Measurements from ENCODE around the gene ELFN1.

ELFN1 gene

GRCh38 chr7:1769286-1770200, 99.5 kb downstream of the ELFN1 start:
- Mint-ChIP-seq H3K4me1 (no peaks in the 10 kb centered on the region), H3K27me3 (ENCODE audit: low read depth) (peaks cover 6% of the 10 kb centered on the region), H3K36me3 (ENCODE audit: low read depth) (no peaks in the 10 kb centered on the region), H3K27ac (no peak overlapping the region), H3K4me3 (no peak overlapping the region), H3K9me3 (peaks cover 11% of the 10 kb centered on the region)
- no peak for TF ChIP-seq CTCF (IDR thresholded peaks at IDR 0.05; ENCODE audit: unreplicated experiment in 3 of 3)

GRCh38 chr7:1770331-1770730, 100.3 kb downstream of the ELFN1 start:
- no peaks in the 10 kb centered on the region for H3K36me3 Mint-ChIP-seq (ENCODE audit: low read depth)
- peaks cover 16% of the 10 kb centered on the region for H3K9me3 Mint-ChIP-seq
- no peak overlapping the region for H3K4me3 Mint-ChIP-seq
- TF ChIP-seq CTCF (IDR thresholded peaks at IDR 0.05; ENCODE audit: unreplicated experiment in 3 of 3) = no peak
- H3K27ac Mint-ChIP-seq = no peak overlapping the region
- no peaks in the 10 kb centered on the region for H3K4me1 Mint-ChIP-seq
- peaks cover 6% of the 10 kb centered on the region for H3K27me3 Mint-ChIP-seq (ENCODE audit: low read depth)

GRCh38 chr7:1775389-1775788, 105.3 kb downstream of the ELFN1 start:
- H3K27me3 Mint-ChIP-seq (ENCODE audit: low read depth) = peaks cover 20% of the 10 kb centered on the region
- H3K27ac Mint-ChIP-seq = no peak overlapping the region
- peaks cover 5% of the 10 kb centered on the region for H3K36me3 Mint-ChIP-seq (ENCODE audit: low read depth)
- no peak overlapping the region for H3K4me3 Mint-ChIP-seq
- no peak for TF ChIP-seq CTCF (IDR thresholded peaks at IDR 0.05; ENCODE audit: unreplicated experiment in 3 of 3)
- peaks cover 34% of the 10 kb centered on the region for H3K9me3 Mint-ChIP-seq
- H3K4me1 Mint-ChIP-seq = no peaks in the 10 kb centered on the region

GRCh38 chr7:1777122-1777521, 107.0 kb downstream of the ELFN1 start:
- Mint-ChIP-seq H3K4me3 (no peak overlapping the region), H3K27me3 (ENCODE audit: low read depth) (peaks cover 20% of the 10 kb centered on the region), H3K9me3 (peaks cover 34% of the 10 kb centered on the region), H3K4me1 (no peaks in the 10 kb centered on the region), H3K36me3 (ENCODE audit: low read depth) (peaks cover 5% of the 10 kb centered on the region), H3K27ac (no peak overlapping the region)
- TF ChIP-seq CTCF (IDR thresholded peaks at IDR 0.05; ENCODE audit: unreplicated experiment in 3 of 3) = no peak

GRCh38 chr7:1779445-1779844, 109.4 kb downstream of the ELFN1 start:
- Mint-ChIP-seq H3K27me3 (ENCODE audit: low read depth) (peaks cover 18% of the 10 kb centered on the region), H3K27ac (no peak overlapping the region), H3K4me1 (no peaks in the 10 kb centered on the region), H3K36me3 (ENCODE audit: low read depth) (peaks cover 5% of the 10 kb centered on the region), H3K4me3 (no peak overlapping the region), H3K9me3 (peaks cover 26% of the 10 kb centered on the region)
- TF ChIP-seq CTCF (IDR thresholded peaks at IDR 0.05; ENCODE audit: unreplicated experiment in 3 of 3) = no peak

- H3K36me3 Mint-ChIP-seq (ENCODE audit: low read depth) = peaks cover 8% of the 10 kb centered on the region
- no peak for TF ChIP-seq CTCF (IDR thresholded peaks at IDR 0.05; ENCODE audit: unreplicated experiment in 3 of 3)
- peaks cover 24% of the 10 kb centered on the region for H3K9me3 Mint-ChIP-seq
- H3K27me3 Mint-ChIP-seq (ENCODE audit: low read depth) = peaks cover 15% of the 10 kb centered on the region
- no peaks in the 10 kb centered on the region for H3K4me1 Mint-ChIP-seq
- H3K4me3 Mint-ChIP-seq = no peak overlapping the region
- H3K27ac Mint-ChIP-seq = no peak overlapping the region
These were observed 111.3 kb downstream of the ELFN1 start for GRCh38 chr7:1781369-1781768.

Data from nephron (organoid).